Prostate gland (tissue), 2 donors: Measurements from ENCODE around the gene SPTBN4.

Source experiments
- POLR2A ChIP-seq: fragments of 450-650 bp; IDR thresholded peaks from one replicate; pipeline ENCODE4 v1.6.1; 2016; ENCODE audit warnings: antibody characterized with exemption, mild to moderate bottlenecking
- TF ChIP-seq, protein P1 (sequence below), 4 experiments: fragments of 200-600 bp in 2 of 4; fragments of 450-650 bp in 2 of 4; sonication (generic) in 2 of 4; IDR thresholded peaks; 1 replicate in 3 of 4; 2 replicates in 1 of 4; pipeline ENCODE4 v1.5.1; 2016 to 2019; ENCODE audit warnings: antibody characterized with exemption in 4 of 4, mild to moderate bottlenecking in 2 of 4, moderate library complexity in 2 of 4

DNA sequence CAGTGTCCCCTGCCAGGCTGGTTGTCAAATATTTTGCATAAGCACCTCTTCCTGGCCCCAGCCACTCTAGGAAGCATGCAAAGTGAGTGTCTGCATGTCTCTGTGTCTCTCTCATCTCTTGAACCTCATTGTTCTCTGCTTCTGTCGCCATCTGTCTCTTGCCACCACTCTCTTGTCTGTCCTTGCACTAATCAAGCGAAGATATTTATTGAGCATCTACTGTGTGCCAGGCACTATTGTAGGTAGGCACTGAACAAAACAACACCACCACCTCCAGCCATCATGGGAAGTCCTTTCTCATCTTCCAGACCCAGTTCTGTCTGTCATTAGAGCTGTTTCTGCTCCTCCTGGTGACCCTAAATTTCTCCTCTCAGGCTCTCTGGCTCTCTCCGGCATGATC is 57.9 kb downstream of the SPTBN4 start:
- TF ChIP-seq, protein P1, sequence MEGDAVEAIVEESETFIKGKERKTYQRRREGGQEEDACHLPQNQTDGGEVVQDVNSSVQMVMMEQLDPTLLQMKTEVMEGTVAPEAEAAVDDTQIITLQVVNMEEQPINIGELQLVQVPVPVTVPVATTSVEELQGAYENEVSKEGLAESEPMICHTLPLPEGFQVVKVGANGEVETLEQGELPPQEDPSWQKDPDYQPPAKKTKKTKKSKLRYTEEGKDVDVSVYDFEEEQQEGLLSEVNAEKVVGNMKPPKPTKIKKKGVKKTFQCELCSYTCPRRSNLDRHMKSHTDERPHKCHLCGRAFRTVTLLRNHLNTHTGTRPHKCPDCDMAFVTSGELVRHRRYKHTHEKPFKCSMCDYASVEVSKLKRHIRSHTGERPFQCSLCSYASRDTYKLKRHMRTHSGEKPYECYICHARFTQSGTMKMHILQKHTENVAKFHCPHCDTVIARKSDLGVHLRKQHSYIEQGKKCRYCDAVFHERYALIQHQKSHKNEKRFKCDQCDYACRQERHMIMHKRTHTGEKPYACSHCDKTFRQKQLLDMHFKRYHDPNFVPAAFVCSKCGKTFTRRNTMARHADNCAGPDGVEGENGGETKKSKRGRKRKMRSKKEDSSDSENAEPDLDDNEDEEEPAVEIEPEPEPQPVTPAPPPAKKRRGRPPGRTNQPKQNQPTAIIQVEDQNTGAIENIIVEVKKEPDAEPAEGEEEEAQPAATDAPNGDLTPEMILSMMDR (IDR thresholded peaks at IDR 0.05), result no peak
- TF ChIP-seq POLR2A, result no peak
